Dedifferentiated amniotic fluid mesenchymal stem cell (primary cell): ENCODE measurements around the gene AIFM1.
A peak's percentile ranks its signal among the peaks of the same experiment; 100 is the strongest.
"Not testable (repeated sequence)": the region's sequence is repeated elsewhere in the genome, so short reads cannot be mapped to it uniquely, and the experiment has no call there.

Source experiments
- DNase-seq: peaks from one replicate; pipeline ENCODE4 v3.0.0-alpha.2; 2016; ENCODE audit errors: extremely low spot score

The AIFM1 gene

GRCh38 chrX:130119312-130119898 is 46.2 kb downstream of the AIFM1 start:
- no peak for DNase-seq

DNA sequence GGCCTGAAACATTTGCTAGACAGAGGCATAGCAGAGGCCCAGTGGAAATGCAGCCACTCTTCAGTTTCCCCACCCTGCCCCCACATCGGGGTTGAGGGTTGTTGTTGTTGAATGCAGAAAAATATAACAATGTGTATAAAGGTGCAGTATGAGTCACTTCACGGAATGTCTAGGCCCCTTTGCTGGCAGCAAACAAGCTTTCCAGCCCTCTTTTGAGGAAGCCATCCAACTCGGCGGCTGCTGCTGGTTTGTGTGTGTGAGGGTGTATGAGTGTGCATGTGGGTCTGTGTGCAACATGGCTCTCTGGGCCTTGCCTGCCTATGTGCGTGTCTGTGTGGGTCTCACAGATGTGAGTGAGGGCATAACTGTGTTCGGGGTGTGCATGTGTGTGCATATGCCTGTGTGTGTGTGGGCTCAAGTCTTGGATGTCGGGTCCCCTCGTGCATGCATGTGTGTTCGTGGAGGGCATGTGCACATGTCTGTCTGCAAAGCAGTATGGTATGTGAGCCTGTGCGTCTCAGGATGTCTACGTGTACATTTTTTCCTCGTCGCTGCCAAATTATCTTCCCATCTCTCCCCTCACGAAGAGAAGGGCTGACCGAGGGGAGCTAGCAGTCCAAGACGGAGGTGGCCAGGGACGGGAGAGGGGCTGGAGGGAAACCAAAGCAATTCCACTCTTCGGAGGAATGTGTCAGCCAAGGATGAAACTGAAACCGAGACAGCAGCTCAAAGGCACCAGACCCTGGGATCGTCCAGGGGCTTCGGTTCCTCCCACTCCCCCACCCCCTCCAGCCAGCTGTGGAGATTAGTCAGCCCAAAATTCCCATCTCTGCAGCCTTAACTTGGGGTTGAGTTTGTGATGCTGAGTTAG is 47.0 kb downstream of the AIFM1 start:
- DNase-seq = peak; percentile 29

DNA sequence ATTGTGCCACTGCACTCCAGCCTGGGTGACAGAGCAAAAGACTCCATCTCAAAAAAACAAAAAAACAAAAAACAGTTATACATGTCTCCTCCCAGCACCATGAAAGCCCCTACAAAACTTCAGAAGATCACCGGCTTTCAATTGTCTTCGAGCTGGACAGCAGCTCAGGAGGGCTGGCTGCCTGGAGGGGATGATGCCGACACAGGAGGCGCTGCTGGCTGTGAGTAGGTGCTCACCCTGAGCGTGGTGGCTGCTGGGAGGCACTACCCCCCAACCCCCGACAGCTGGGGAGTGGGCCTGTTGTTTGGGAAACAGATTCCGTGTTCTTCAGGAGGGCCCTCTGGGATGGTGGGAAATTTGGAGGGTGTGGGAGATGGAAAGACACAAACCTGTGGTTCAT is 48.5 kb downstream of the AIFM1 start:
- no peak for DNase-seq

GRCh38 chrX:130115119-130115885 is 50.3 kb downstream of the AIFM1 start:
- not testable (repeated sequence) for DNase-seq

GRCh38 chrX:130114141-130114588 is 51.5 kb downstream of the AIFM1 start:
- DNase-seq = no peak

DNA sequence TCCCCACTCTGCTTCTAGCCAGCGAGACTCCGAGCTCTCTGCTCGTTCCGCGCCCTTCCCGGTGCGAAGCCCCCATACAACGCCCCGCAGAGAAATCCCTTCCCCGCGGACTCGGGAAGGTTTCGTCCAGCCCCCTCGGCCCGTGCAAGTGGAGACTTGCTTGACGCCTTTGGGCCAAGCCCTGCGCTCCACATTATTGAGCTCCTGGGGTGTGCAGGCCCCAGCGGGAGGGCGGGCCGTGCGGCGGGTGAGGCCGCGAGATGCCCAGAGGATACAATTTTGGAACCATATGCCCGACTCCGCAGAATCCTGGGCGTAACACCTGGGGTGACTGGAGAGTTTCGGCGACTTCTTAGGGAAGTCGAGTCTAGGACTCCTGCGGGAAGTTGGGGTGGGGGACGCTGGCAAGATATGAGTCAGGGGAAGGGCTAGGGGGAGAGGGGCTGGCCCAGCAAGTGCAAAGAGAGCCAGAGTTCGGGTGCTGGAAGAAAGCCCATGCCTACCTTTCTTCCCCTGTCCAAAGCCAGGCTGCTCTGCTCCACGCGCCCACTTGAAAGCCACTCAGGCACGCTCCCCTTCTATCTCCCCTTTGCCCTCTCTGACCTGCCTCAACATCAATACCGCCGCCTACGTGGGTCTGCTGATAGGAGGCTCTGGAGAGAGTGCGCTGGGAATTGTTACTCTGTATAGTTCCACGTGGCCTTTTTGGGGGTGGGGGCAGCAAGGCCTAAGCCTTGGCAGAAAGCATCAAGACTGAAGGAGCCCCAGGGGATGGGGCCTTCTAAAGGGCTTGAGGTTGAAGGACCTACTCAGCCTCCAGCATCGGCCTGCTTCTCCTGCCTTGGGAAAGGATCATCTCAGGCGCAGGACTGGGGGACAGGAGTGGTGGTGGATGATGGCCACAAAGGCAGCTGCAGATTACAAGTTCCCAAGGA is 54.2 kb downstream of the AIFM1 start:
- no peak for DNase-seq

GRCh38 chrX:130110379-130111219 is 55.0 kb downstream of the AIFM1 start, which contains the start of gene ELF4:
TSS of gene ELF4 (minus strand) at chrX:130110497. CDS start at chrX:130081330, 29,167 bp downstream.
- no peak for DNase-seq

DNA sequence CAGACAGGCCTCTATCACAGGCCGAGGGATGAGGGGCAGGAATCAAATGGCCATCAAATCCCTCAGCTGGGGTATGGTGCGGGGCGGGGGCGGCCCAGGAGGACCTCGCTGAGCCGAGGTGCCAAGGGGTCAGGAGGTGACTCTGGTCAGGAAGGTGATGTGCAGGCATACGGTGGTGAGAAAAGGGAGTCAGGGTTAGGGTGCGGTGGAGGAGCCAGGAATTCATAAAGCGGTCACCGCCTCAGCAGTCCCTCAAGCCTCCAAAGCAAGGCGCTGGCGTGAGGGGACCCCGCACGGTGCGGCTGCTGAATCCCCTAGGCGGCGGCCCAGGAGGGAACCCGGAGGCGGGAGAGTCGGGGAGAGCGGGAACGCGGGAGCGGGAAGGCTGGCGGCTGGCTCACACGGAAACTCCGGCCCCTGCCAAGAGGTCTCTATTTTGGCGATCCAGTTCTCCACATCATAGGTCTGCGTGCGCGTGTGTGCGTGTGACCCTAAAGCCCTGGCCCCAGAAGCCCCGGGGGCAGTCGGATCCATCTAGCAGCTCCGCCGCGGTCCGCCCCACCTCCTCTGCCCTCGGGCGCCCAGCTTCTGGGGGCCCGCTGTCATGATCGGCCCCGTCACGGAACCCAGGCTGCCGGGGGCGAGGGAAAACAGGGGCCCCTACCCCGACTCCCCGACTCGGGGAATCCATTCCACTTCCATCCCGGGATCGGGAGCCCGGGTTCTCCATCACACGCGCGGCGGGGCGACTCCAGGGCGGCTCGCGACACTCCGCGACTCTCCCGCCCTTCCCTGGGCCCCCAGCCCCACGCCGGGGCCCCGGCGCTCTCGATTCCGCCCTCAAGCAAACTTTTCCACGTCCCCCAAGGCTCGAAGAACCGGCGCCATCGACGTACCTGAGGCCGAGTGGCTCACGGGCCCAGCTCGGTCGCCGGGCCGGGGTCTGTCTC is 55.9 kb downstream of the AIFM1 start:
- DNase-seq = no peak

GRCh38 chrX:130108647-130109428 is 56.8 kb downstream of the AIFM1 start:
- no peak for DNase-seq

DNA sequence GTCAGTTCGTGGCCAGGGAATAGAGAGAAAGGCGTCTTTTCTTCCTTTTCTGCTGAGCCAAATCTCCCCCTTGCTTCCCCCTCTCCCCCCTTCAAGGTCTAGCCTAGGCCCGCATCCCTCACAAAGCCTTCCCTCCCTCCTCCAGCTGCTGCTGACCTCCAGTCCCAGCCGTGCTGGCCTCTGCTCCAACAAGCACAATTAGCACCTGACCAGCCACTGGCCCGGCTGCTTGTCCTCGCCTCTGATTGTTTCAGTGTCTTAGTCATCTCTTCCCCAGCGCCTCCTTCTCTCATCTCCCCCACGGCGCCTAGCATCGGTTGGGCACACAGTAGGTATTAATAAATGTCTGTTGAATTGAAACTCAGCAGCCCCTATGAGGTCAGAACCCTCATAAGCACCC is 59.6 kb downstream of the AIFM1 start:
- DNase-seq = no peak

GRCh38 chrX:130105244-130105643 is 60.4 kb downstream of the AIFM1 start:
- DNase-seq = no peak

DNA sequence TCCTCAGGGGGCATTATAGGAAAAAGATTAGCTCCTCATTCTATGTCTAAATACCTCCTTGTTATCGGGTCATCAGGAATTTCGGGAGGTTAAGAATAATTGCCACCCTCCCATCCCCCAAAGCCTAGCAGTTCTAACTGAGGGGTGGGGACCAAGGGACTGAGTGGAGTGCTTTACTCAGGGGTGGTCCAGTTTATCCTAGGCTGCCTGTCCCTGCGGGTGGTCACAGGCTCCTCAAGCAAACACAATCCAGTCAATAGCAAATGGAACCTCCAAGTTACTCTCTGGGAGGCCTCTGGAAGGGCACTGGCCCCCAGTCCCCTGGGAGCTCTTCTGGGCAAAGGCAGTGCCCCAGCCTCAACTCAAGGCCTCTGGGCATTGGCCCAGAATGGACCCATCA is 62.0 kb downstream of the AIFM1 start:
- no peak for DNase-seq

- peak; percentile 40 for DNase-seq
Measured at GRCh38 chrX:130100180-130100579, 65.5 kb downstream of the AIFM1 start.

- no peak for DNase-seq
Measured at GRCh38 chrX:130098210-130098552, 67.5 kb downstream of the AIFM1 start.

GRCh38 chrX:130097507-130098209 is 68.0 kb downstream of the AIFM1 start:
- DNase-seq = no peak

- DNase-seq = no peak
Measured at GRCh38 chrX:130095249-130096030, 70.2 kb downstream of the AIFM1 start.

GRCh38 chrX:130094696-130095095 is 70.9 kb downstream of the AIFM1 start:
- DNase-seq = no peak
